Stimulated activated naive CD8-positive, alpha-beta T cell treated with anti-CD3 and anti-CD28 coated beads, Interleukin-15, amount 100 ng/mL, for 72 hours (primary cell): ENCODE data around the gene TLE7.

ENCODE experiments used
- ATAC-seq: fragments of 150-1000 bp; cut with Tn5 transposase; 2 replicates; pipeline ENCODE4 v1.10.0; 2021; ENCODE audit warnings: mild to moderate bottlenecking, moderate library complexity
- DNase-seq, 2 donors: peaks; one replicate each; pipeline ENCODE4 v3.0.0; 2021 to 2022
- H3K27ac Mint-ChIP-seq, 2 donors: one replicate each; pipeline ENCODE4 v1.8.0; 2022; ENCODE audit warnings: mild to moderate bottlenecking in 2 of 2, mixed read lengths in 2 of 2, moderate library complexity in 2 of 2
- H3K27me3 Mint-ChIP-seq: one replicate; pipeline ENCODE4 v1.8.0; 2022; ENCODE audit warnings: mixed read lengths
- H3K4me1 Mint-ChIP-seq: one replicate; pipeline ENCODE4 v1.8.0; 2022; ENCODE audit warnings: mild to moderate bottlenecking, mixed read lengths
- H3K4me3 Mint-ChIP-seq, 2 donors: one replicate each; pipeline ENCODE4 v1.8.0; 2022; ENCODE audit warnings: mild to moderate bottlenecking in 2 of 2, mixed read lengths in 2 of 2, moderate library complexity in 1 of 2
- H3K9me3 Mint-ChIP-seq, 2 donors: one replicate each; pipeline ENCODE4 v1.8.0; 2022; ENCODE audit warnings: mixed read lengths in 2 of 2

Gene TLE7

DNA sequence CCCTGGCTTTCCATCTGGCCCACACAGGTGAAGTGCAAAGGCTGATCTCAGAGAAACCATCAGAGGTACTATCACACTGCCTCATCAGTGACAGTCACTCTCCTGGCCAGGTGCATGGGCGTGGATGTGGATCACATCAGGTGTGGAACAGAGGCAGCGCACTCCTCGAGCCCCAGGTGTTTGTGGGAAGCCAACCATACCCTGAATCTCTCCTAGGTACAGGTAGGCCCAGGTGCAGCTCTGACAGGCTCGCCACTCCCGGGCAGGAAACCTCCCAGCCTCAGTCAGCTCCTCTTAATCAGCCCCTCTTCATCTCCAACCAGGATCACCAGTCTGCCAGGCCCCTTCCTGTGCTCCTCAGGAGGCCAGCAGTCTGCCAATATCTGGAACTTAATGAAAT lies 31.7 kb downstream of the TLE7 start:
- H3K9me3 Mint-ChIP-seq, result no peaks in the 10 kb centered on the region
- H3K4me3 Mint-ChIP-seq, result no peak overlapping the region
- H3K27ac Mint-ChIP-seq, result no peak overlapping the region
- peaks cover 21% of the 10 kb centered on the region for H3K4me1 Mint-ChIP-seq
- DNase-seq (no peak), ATAC-seq (no peak)
- H3K27me3 Mint-ChIP-seq, result peaks cover 71% of the 10 kb centered on the region

DNA sequence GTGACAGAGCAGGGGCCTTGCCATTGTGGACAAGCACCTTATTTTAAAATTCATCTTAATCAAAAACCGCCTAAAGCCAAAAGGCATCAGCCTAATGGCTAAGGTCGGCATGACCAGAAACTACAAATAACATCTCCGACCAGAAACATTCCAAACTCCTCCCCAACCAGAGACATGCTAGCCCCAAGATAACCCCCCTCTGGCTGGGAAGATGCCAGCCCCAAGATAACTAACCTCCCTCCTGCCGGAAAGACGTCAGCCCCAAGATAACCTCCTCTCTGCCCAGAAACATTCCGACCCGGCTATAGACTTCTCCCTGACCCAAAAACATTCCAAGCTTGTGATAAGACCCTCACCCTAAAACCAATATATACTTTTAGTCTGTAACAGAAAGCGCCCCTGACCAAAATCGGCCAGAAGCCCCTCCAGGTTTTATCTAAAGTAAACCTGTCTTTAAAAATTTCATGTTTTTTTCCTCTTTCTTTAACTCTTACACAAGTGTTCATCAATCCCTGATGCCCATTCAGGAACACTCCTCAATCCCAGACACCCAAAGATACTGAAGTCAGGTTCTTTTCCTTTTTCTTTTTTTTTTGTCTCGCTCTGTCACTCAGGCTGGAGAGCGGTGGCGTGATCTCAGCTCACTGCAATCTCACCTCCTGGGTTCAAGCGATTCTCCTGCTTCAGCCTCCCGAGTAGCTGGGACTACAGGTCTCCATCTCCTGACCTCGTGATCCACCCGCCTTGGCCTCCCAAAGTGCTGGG lies 32.7 kb downstream of the TLE7 start:
- H3K4me3 Mint-ChIP-seq, result no peak overlapping the region
- H3K27ac Mint-ChIP-seq, result no peak overlapping the region
- no peaks in the 10 kb centered on the region for H3K9me3 Mint-ChIP-seq
- peaks cover 80% of the 10 kb centered on the region for H3K27me3 Mint-ChIP-seq
- ATAC-seq (no peak), DNase-seq (no peak)
- H3K4me1 Mint-ChIP-seq, result peaks cover 21% of the 10 kb centered on the region

DNA sequence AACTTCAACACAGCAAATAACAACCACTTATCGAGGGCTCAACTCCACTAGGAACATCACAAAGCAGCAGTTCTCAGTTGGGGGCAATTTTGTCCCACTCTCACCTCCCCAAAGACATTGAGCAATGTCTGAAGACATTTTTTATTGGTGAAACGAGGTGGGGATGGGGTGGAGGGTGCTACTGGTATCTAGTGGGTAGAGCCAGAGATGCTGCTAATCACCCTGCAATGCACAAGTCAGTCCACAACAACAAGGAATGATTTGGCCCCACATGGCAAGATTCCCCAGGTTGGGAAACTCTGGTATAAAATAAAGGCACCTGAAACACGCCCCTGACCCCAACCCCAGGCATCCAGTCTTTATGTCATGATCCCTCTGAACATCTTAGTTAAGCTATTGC lies 33.3 kb downstream of the TLE7 start:
- Mint-ChIP-seq H3K9me3 (no peaks in the 10 kb centered on the region), H3K27ac (no peak overlapping the region), H3K4me1 (peaks cover 21% of the 10 kb centered on the region), H3K4me3 (no peak overlapping the region), H3K27me3 (peaks cover 79% of the 10 kb centered on the region)
- DNase-seq (no peak), ATAC-seq (no peak)

DNA sequence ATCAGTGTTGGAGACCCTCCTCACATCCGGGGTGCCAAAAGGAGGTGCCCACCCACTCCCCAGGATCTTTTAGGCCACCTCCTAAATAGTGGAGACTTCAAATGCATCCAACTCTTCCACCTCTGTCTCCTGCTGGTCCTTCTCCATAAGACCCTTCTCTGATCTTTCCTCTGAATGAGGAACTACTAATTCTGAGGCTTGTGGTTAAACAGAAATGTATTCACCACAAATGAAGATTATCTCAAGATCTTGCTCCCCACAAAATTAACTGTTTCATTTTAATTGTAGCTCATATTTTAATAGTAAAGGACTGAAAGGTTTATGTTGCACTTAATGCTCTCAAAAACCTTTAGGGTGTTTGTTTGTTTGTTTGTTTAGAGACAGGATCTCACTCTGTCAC lies 34.1 kb downstream of the TLE7 start:
- no peak for DNase-seq
- Mint-ChIP-seq H3K27ac (no peak overlapping the region), H3K4me1 (peaks cover 18% of the 10 kb centered on the region), H3K9me3 (no peaks in the 10 kb centered on the region), H3K27me3 (peaks cover 75% of the 10 kb centered on the region), H3K4me3 (no peak overlapping the region)
- ATAC-seq, result no peak

DNA sequence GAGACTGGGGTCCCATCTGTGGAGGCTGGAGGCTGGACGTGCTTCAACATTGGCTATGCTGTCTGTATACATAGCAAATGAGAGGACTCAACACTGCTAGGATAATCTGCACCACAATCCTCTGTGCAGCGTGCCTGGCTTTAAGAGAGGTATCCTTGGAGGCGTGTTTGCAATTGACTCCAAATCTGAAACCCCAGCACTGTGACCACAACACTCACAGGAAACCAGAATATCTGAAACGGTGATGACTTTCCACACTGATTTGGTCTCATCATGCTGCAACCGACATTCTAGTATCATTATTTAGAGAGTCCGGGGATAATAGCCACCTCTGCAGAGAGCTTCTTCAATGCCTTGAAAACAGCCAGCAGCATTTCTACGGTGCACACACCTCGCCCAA lies 35.1 kb downstream of the TLE7 start:
- Mint-ChIP-seq H3K4me3 (no peak overlapping the region), H3K9me3 (no peaks in the 10 kb centered on the region), H3K4me1 (peaks cover 10% of the 10 kb centered on the region), H3K27me3 (peaks cover 74% of the 10 kb centered on the region), H3K27ac (no peak overlapping the region)
- ATAC-seq, result peak; percentile 53
- no peak for DNase-seq

DNA sequence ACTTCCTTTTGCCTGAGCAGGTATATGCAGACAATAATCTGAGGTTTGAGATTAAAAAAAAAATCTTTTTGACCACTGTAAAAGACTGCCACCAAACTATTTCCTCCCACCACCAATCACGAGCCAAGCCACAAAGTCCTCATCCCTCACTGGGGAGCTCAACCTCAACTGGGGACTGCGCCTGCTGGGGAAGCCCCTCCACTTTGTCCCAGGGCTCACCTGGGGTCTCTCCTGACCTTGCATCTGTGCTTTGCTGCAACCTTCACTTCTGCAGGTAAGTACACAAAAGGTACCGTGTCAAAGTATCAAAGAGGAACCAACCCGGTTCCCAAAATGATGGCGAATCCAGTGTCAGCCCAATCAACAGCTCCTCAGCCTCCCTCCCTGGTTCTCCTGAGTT lies 35.5 kb downstream of the TLE7 start:
- ATAC-seq, result no peak
- no peak for DNase-seq
- Mint-ChIP-seq H3K27ac (no peak overlapping the region), H3K4me1 (peaks cover 10% of the 10 kb centered on the region), H3K4me3 (no peak overlapping the region), H3K9me3 (no peaks in the 10 kb centered on the region), H3K27me3 (peaks cover 71% of the 10 kb centered on the region)

DNA sequence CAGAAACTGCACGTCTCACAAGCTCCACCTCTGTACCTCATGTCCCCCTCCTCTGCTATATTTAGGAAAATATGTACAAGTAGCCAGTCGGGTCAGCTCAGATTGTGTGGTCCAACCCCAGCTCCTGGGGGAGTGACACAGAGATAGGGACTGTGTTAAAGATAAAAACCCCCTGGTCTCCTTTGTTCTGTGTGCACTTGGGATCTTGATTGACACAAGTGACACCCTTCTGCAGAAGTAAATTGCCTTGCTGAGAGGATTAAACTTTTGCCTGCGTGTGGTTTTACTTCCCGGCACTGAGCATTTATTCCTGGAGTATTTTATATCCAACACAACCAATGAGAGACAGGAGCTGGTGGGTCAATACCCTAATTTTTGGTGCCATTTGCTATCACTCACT lies 37.5 kb downstream of the TLE7 start:
- Mint-ChIP-seq H3K4me1 (peaks cover 10% of the 10 kb centered on the region), H3K4me3 (no peak overlapping the region), H3K9me3 (no peaks in the 10 kb centered on the region), H3K27me3 (peaks cover 56% of the 10 kb centered on the region), H3K27ac (peak overlapping the region in 1 of 2 donors; percentile 49)
- ATAC-seq (no peak), DNase-seq (no peak)

DNA sequence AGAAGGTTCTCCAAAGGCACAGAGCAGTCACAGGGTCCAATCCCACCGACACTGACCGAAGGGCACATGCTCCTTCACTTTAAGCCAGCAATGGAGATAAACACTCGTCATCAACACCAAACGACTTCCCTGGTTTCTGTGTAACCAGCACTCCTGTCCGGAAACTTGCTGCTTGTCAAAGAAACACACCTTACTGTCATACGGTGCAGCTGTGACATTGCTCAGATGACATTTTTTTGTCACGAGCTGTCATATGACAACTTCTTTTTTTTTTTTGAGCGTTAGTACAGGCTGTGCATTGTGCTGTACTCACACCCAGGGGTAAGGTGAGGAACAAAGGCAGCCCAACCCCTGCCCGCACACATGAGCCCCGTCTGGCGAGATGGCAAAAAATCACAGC lies 39.2 kb downstream of the TLE7 start:
- Mint-ChIP-seq H3K27ac (no peak overlapping the region), H3K9me3 (no peaks in the 10 kb centered on the region), H3K4me1 (peaks cover 10% of the 10 kb centered on the region), H3K4me3 (no peak overlapping the region), H3K27me3 (peaks cover 39% of the 10 kb centered on the region)
- ATAC-seq (no peak), DNase-seq (no peak)

DNA sequence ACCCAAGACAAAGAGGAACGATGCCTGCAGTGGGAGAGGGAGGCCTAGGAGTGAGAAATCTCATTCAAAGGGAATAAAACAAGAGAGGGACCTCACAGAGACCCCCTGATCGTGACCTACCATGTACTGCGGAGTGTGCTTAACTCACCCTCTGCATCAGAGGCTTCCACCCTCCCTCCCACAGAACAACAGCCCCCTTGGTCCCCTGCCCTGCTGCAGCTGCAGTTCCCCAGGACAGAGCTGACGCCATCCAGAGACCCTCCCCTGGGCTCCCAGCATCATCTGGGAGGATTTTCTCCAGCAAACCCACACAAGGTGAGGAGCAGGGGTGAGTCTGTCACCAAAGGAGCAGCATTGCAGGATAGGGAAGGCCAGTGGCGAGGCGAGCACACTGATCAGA lies 39.8 kb downstream of the TLE7 start:
- no peak overlapping the region for H3K4me3 Mint-ChIP-seq
- no peak overlapping the region for H3K27ac Mint-ChIP-seq
- H3K4me1 Mint-ChIP-seq, result peaks cover 10% of the 10 kb centered on the region
- DNase-seq (no peak), ATAC-seq (no peak)
- H3K9me3 Mint-ChIP-seq, result no peaks in the 10 kb centered on the region
- H3K27me3 Mint-ChIP-seq, result peaks cover 36% of the 10 kb centered on the region

DNA sequence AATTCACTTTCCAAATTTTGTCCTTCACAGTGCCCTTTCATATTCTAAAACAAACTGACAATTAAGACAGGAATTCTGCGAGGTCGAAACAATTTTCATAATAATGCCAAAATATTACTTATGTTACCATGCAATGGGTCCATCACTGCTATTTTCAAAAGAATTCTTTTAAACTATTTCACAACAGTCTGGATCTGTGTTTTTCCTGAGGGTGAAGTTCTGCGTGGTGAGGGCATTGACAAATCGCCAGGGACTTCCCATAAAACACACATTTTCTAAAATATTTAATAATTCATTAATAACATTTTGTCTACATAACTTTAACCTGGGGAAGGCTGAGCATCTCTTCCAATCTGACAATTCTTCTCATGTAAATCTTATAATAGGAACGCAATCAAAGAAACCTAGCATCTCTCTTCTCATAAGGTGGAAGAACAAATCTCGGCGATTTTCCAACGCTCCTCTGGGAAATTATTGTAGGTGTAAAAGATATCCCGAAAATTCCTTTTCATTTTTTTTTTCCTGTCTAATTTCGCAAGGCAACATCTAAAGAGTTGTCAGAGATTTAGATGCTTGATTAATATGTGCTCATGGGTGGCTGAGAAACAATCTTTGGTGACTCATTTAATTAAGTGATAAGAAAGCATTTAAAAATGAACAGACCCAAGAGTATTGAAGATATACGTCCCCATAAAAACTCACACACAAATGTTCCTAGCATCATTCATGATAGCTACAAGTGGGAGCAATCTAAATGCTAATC lies 41.9 kb downstream of the TLE7 start:
- Mint-ChIP-seq H3K9me3 (no peaks in the 10 kb centered on the region), H3K27ac (no peak overlapping the region), H3K27me3 (peaks cover 32% of the 10 kb centered on the region), H3K4me1 (no peaks in the 10 kb centered on the region), H3K4me3 (no peak overlapping the region)
- no peak for ATAC-seq
- no peak for DNase-seq

DNA sequence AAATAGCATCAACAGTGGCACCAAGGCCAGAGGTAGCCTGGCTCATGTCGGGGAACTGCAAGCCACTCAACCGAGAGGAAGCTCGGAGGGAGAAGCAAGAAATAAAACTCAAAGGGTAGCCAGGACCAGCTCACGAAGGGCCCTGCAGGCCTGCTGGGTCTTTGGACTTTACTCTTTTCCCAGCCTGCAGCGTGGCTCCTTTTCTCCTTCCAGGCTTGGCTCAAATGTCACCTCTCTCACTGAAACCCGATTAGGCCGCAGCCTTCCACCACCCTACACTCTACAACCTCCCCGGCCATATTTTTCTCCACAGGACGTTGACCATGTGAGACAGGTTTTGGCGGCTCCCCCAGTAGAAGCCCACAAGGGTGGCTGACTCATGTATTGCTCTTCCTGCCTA lies 45.3 kb downstream of the TLE7 start:
- H3K4me1 Mint-ChIP-seq, result no peaks in the 10 kb centered on the region
- H3K27ac Mint-ChIP-seq, result no peak overlapping the region
- peaks cover 40% of the 10 kb centered on the region for H3K27me3 Mint-ChIP-seq
- ATAC-seq, result no peak
- no peak for DNase-seq
- H3K9me3 Mint-ChIP-seq, result no peaks in the 10 kb centered on the region
- no peak overlapping the region for H3K4me3 Mint-ChIP-seq

DNA sequence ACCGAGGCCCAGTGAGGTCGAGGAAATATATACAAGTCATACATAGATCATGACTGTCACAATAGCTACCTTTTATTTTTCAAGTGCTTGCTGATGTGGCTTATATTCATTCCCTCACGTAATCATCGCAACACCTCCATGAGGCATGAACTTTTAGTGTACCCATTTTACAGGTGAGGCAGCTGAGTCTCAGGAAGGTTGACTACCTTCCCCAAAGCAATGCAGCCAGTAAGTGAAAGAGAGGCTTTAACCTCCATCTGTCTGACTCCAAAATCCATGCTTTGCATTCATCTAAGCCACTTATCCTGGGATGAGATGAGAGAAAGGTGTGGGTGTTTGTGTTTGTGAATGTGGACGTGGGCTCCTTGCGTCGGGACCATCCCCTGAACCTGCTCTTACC lies 52.5 kb downstream of the TLE7 start:
- Mint-ChIP-seq H3K27ac (no peak overlapping the region), H3K9me3 (no peaks in the 10 kb centered on the region), H3K27me3 (peaks cover 63% of the 10 kb centered on the region), H3K4me1 (no peaks in the 10 kb centered on the region), H3K4me3 (no peak overlapping the region)
- ATAC-seq (no peak), DNase-seq (no peak)

DNA sequence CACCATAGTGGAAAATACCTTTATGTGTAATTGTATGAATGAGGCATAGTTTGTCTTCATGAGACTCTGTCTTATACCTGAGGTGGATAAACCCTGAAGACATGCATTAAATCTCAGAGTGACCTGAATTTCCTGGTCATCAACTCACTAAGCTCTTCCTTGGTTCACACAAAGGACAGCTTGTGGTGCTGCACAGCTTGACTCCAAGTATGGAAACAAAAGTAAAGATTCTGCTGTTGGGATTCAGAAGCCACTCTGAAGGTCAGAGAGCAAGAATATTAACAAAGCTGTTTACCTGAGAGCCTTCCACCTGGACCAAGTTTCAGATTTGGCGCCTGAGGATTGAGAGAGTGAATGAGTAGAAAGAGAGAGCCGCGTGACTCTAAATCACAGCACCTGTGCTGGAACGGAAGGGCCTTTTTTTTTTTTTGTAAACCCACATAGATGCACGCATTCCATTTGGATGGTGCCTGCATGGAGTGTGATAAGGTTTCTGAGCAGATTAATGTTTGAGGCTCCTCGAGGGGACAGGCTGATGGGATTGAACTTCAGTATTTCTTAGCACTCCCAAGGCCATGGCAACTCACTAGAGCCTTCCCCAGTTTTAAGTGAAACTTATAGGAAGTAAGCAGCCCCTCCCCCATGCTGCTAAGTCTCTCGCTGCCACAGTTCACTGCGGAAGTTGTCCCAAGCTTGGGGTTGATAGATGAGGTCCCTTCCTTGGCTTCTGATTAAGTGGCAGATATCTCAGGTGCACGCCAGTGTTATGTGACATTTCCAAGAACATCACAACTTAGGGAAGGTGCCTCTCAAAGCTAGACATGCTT lies 54.6 kb downstream of the TLE7 start:
- DNase-seq, result no peak
- Mint-ChIP-seq H3K27ac (no peak overlapping the region), H3K27me3 (peaks cover 45% of the 10 kb centered on the region), H3K4me3 (no peak overlapping the region), H3K9me3 (no peaks in the 10 kb centered on the region), H3K4me1 (no peaks in the 10 kb centered on the region)
- ATAC-seq, result no peak

DNA sequence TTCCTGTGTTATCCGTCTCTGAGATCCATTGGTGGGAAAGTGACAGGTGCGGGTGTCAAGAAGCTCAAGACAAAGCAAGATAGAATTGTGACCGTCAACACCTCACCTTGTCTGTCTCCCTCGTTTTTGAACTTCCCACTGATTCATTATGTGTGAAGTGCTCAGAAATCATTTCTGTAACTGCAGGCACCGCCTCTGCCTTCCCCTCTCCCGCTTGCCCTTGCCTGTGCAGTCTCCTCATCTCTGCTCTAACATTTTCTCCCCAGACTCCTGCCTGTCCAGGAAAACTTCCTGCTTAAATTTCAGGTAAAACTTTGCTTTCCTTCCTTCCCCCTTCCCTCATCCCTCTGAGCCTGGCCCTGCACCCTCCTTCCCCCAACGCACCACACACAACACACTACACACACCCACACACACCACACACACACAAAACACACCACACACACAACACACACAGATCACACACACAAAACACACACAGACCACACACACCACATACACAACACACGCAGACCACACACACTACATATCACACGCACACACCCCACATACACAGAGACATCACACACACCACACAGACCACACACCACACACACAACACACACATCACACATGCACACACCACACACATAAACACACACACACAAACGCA lies 57.7 kb downstream of the TLE7 start:
- Mint-ChIP-seq H3K9me3 (no peaks in the 10 kb centered on the region), H3K4me1 (no peaks in the 10 kb centered on the region), H3K27me3 (peaks cover 25% of the 10 kb centered on the region), H3K4me3 (no peak overlapping the region), H3K27ac (no peak overlapping the region)
- DNase-seq (no peak), ATAC-seq (no peak)

DNA sequence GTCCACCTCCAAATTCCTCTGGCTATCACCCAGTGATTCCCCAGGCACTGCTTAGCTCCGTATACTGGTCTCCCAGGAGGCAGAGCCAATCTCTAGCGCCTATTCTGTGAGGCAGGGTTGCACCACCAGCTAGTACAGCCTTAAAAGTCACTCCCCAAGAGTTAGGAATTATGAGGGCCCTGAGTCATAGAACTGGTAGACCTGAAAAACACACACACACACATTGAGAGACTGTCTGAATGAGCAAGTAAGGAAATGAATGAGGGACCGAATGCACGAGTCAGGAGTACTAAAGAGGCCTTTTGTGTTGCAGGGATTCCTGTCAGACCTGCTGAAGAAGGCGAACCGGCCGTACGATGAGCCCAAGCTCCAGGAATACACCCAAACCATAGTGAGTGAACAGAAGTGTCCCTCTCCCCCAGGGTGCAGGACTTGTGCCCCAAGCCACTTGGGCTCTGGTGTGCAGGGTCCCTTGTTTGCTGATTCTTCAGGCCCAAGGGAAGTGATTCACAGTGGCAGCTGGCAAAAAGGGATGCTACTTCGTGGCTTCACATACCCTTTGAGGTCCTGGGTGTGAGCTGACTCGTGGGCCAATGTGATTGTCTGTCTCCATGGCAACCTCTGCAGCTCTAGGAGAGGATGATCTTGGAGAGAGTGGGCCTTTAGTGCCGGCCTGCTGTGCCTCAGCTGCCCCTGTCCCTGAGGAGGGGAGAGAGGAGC lies 58.6 kb downstream of the TLE7 start:
- no peaks in the 10 kb centered on the region for H3K9me3 Mint-ChIP-seq
- ATAC-seq, result peak; percentile 68
- DNase-seq, result peak in 1 of 2 donors; percentile 14
- H3K27ac Mint-ChIP-seq, result no peak overlapping the region
- H3K4me3 Mint-ChIP-seq, result no peak overlapping the region
- peaks cover 25% of the 10 kb centered on the region for H3K27me3 Mint-ChIP-seq
- H3K4me1 Mint-ChIP-seq, result no peaks in the 10 kb centered on the region
